Measurements from ENCODE around the gene CNTN4. TPM values are rescaled to one million over a fixed set of nuclear protein-coding genes. Genes with fewer than 3 reads are reported as not detected.
"Not testable (repeated sequence)": the region's sequence is repeated elsewhere in the genome, so short reads cannot be mapped to it uniquely, and the experiment has no call there.

Gene CNTN4
- total RNA-seq, 1 donor from 2014 or later: 56.9 TPM

DNA sequence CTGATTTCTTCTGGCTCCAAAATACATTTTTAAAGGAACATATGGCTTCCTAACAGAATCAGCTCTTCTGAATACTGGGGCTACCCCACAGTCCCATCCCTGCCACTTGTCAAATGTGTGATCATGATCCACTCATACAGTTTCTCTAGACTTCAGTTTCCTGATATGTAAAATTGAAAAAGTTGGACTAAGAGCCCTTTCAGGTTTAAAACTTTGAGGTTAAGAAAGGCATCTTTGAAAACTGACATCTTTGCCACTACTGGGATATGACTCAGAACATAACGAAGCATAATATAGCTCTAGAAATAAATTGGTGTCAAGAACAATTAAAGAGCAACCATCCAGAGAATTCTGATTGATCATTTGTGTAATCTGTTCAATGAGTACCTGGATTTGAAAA lies 763.3 kb downstream of the CNTN4 start:
- no peak for DNase-seq

DNA sequence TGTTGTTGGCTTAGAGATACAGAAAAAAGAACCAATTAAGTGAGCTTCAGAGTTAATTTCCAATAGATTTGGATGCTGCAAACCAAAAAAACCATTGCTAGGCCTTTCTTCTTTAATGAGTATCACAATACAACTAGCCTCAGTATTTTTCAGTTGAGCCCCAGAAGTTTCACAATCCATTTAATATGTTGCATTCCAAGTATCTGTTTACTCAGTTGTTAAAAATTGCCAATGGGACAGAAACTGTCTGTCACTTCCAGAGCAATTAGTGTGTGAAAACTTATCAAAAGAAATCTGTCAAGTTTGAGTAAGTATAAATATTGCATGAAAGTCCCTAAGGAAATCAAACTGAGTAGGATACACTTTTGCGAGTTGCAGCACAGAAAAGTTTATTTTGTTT lies 763.7 kb downstream of the CNTN4 start:
- DNase-seq: no peak

DNA sequence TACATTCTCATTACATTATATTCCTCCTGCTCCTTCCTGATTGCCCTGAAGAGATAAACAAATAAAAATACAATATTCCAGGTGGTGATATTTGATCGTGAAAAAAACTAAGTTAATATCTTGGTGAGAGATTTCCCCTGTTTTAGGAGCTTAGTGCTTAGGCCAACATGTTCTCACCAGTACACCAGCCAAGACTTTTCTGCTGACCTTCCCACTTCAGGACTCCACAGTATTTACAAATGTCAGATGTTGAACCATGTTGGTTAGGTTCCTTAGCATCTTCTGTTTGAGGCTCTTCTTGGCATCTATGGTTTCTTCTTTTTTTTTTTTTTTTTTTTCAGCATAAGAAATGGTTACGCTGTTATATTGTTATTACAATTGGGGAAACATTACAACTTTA lies 764.5 kb downstream of the CNTN4 start:
- no peak for DNase-seq

- no peak for DNase-seq
These were observed 771.2 kb downstream of the CNTN4 start for GRCh38 chr3:2869905-2870304.

GRCh38 chr3:2870724-2871333 lies 772.2 kb downstream of the CNTN4 start:
- DNase-seq: no peak

DNA sequence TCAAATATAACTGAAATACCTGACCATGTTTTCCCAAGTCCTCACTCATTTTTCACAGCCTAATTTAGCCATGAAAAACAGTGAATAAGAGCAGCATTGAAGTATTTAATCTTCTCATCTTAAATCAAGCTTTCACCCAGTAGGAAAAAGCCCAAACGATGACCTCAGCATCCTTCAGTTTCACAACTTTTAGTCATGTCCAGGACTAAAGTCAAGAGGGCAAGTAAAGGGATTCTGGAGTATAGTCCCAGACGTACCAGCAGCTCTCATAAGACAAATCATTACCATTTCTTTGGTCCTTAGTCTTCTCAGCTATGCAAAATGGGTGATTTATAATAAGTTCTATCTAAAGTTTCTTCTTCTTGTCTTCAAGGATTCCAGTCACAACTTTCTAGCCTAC lies 774.2 kb downstream of the CNTN4 start:
- no peak for DNase-seq

- DNase-seq: no peak
These were observed 775.3 kb downstream of the CNTN4 start for GRCh38 chr3:2873986-2874385.

DNA sequence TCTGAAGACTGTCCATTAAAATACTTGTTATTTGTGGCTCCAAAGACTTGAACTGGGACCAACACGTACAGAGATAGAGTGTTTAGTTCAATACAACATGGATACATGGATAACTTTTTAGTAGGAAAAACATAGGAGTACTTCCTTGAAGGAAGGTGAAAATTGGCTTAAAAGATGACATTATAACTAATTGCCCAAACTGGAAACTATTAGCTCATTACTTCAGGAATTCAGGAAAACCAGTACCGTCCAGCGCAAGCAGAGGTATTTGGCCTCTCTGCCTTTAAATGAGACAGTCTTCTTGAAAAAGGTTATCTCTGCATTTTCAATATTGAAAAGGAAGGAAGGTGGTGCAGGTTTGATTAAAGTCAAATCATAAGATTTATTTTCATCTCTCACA lies 777.0 kb downstream of the CNTN4 start:
- DNase-seq: no peak

DNA sequence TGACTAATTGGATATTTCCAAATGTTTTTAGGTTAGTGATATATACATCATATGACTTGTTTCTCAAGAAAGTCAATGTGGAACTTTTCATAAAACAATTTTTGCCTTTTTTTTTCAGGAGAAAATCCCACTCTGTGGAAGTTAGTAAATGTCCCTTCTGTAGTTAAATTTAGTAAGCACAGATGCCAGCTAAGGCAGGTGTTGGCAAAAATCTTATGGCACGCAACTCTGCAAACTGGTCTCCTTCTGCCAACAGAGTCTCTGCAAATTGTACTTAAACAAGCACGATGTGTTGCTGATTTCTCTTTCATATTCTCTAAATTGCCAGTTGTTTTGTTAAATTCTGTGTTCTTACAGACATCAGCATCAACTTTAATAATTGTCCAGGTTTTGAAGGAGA lies 777.7 kb downstream of the CNTN4 start:
- no peak for DNase-seq

DNA sequence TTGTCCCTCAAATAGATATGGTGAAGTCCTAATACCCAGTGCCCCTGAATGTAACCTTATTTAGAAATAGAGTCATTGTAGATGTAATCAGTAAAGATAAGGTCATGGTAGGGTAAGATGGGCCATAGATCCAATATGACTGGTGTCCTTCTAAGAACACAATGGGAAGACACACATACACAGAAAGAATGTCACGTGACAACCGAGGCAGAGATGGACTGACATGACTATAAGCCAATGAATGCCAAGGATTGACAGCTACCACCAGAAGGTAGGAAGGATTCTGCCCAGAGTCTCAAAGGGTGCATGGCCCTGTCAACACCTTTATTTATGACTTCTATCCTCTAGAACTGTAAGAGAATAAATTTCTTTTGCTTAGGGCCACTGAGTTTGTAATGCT lies 780.4 kb downstream of the CNTN4 start:
- DNase-seq: no peak

- no peak for DNase-seq
These were observed 780.9 kb downstream of the CNTN4 start for GRCh38 chr3:2879587-2879986.

- peak; percentile 3 for DNase-seq
These were observed 781.6 kb downstream of the CNTN4 start for GRCh38 chr3:2880218-2880756.

DNA sequence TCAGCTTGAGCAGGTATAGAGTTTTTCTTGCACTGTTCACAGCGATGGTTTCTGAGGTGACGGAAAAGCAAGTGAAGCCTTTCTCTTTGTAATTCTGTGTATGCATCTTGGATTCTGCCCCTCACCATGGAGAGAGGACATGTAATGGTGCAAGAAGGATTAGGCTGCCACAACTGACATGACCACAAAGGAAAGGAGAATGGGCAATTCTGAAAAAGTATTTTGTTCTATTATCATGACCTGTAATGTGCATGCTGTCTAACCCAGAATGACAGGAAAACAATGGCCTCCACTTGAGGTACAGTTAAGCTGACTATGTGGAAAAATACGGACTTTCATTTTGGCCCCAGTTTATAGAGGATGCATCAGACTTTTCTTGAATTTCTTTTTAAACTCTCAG lies 784.6 kb downstream of the CNTN4 start:
- no peak for DNase-seq

- DNase-seq: no peak
These were observed 789.9 kb downstream of the CNTN4 start for GRCh38 chr3:2888592-2888991.

GRCh38 chr3:2889736-2890135 lies 791.1 kb downstream of the CNTN4 start:
- DNase-seq: no peak

- no peak for DNase-seq
These were observed 797.8 kb downstream of the CNTN4 start for GRCh38 chr3:2896308-2896939.

DNA sequence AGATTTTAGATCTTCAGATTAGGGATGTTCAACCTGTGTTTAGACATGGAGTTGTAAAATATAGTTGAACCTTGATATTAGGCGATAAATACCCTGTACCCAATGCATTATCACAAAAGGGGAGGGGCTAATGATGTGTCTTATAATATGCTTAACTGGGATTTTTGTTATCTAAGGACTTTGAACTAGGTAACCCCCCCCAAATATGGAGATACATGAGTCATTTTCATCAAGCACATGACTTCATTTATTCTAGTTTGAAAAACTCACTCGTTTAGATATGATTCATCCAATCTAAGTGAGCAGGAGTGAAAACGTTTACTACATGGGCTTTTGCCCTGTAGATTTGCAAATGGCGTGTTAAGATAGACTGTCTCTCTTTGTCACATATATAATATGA lies 799.2 kb downstream of the CNTN4 start:
- DNase-seq: no peak

- no peak for DNase-seq
These were observed 800.1 kb downstream of the CNTN4 start for GRCh38 chr3:2898591-2899353.

GRCh38 chr3:2904054-2904453 lies 805.4 kb downstream of the CNTN4 start:
- DNase-seq: no peak

- DNase-seq: no peak
These were observed 810.2 kb downstream of the CNTN4 start for GRCh38 chr3:2908693-2909351.

DNA sequence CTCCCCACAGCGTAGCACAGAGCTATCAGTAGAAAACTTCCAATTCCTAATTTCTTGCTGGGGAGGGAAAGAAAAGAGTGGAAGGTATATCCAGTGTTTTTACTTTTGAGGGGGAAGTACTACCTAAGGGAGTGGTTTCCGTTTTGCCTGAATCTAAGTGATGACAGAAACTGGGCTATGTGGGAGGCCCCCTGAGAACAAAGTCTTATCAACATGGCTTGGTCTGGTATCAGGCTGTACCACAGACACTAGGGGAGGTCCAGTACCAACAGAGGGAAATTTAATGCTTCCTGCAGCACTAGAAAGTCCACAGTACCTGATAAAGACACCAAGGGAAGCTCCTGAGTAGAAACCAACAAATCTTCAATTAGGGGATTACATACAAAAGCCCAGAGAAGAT lies 812.3 kb downstream of the CNTN4 start:
- DNase-seq: no peak

DNA sequence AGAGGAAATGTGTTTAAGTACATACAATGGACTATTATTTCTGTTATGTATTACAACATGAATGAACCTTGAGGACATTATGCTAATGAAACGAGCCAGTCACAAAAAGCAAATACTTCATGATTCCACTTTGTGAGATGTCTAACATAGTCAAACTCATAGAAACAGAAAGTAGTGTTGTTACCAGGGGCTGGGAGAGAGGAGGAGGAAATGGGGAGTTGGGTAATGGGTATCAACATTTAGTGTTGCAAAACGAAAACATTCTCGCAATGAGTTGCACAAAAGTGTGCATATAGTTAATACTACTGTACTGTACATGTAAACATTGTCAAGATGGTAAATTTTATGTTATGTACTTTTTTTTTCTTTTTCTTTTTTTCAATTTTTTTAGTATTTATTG lies 817.2 kb downstream of the CNTN4 start:
- no peak for DNase-seq

DNA sequence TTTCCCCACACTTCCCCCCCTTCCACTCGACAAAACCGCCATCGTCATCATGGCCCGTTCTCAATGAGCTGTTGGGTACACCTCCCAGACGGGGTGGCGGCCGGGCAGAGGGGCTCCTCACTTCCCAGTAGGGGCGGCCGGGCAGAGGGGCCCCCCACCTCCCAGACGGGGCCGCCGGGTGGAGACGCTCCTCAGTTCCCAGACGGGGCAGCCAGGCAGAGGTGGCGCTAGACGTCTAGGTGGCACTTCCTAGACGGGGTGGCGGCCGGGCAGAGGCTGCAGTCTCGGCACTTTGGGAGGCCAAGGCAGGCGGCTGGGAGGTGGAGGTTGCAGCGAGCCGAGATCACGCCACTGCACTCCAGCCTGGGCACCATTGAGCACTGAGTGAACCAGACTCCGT lies 818.0 kb downstream of the CNTN4 start:
- not testable (repeated sequence) for DNase-seq

All from occipital lobe (tissue), 2 donors.